ENCODE data around the gene SOBP. TPM values are rescaled to one million over a fixed set of nuclear protein-coding genes. Genes with fewer than 3 reads are reported as not detected.

SOBP gene
- total RNA-seq, 4 donors from 2014 or later, result 2.6 to 21.2 (median 8.7) TPM

GRCh38 chr6:107691062-107691751 lies 201.3 kb downstream of the SOBP start:
- DNase-seq, result peak; percentile 70 to 73
- H3K9me3 ChIP-seq, result no peaks in the 10 kb centered on the region
- H3K36me3 ChIP-seq, result no peaks in the 10 kb centered on the region
- no peaks in the 10 kb centered on the region for H3K27me3 ChIP-seq
- intact Hi-C loops (cut with DNase I; ENCODE audit: low total_unique reads), result no loop called here
- TF ChIP-seq, protein P1, sequence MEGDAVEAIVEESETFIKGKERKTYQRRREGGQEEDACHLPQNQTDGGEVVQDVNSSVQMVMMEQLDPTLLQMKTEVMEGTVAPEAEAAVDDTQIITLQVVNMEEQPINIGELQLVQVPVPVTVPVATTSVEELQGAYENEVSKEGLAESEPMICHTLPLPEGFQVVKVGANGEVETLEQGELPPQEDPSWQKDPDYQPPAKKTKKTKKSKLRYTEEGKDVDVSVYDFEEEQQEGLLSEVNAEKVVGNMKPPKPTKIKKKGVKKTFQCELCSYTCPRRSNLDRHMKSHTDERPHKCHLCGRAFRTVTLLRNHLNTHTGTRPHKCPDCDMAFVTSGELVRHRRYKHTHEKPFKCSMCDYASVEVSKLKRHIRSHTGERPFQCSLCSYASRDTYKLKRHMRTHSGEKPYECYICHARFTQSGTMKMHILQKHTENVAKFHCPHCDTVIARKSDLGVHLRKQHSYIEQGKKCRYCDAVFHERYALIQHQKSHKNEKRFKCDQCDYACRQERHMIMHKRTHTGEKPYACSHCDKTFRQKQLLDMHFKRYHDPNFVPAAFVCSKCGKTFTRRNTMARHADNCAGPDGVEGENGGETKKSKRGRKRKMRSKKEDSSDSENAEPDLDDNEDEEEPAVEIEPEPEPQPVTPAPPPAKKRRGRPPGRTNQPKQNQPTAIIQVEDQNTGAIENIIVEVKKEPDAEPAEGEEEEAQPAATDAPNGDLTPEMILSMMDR (IDR thresholded peaks at IDR 0.05), result no peak
- no peak for TF ChIP-seq POLR2A (IDR thresholded peaks at IDR 0.05)
- peak overlapping the region in 1 of 2 donors; percentile 3 for H3K4me3 ChIP-seq
- H3K27ac ChIP-seq, result peak overlapping the region; percentile 79 to 86
- peaks cover 8 to 15% of the 10 kb centered on the region in 2 donors for H3K4me1 ChIP-seq

DNA sequence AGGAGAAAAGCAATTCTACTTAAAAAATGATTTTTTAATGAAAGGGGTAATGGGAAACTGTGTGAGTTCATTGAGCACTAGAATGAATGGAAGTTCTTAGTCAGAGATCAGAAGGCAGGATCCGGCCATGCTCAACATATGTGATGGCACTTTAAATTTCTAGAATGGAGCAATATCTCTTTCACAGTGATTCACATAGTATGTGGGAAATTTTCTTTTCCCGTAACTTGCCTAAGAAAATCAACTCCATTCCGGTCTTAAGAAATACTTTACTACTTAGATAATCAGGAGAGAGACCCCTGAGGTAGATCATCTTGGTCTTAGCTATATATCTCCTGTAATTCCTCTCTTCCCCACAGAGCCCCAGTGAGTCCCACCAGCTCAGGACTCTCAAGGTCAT lies 202.4 kb downstream of the SOBP start:
- H3K4me1 ChIP-seq, result peaks cover 8 to 15% of the 10 kb centered on the region in 2 donors
- H3K4me3 ChIP-seq, result no peak overlapping the region
- intact Hi-C loops (cut with DNase I; ENCODE audit: low total_unique reads), result no loop called here
- peak overlapping the region; percentile 79 to 86 for H3K27ac ChIP-seq
- DNase-seq, result no peak
- H3K9me3 ChIP-seq, result no peaks in the 10 kb centered on the region
- no peaks in the 10 kb centered on the region for H3K27me3 ChIP-seq
- no peaks in the 10 kb centered on the region for H3K36me3 ChIP-seq
- TF ChIP-seq, protein P1 (IDR thresholded peaks at IDR 0.05), result no peak
- no peak for TF ChIP-seq POLR2A (IDR thresholded peaks at IDR 0.05)

- TF ChIP-seq POLR2A (IDR thresholded peaks at IDR 0.05), result no peak
- TF ChIP-seq, protein P1 (IDR thresholded peaks at IDR 0.05), result no peak
- H3K4me3 ChIP-seq, result no peak overlapping the region
- H3K4me1 ChIP-seq, result peaks cover 0 to 12% of the 10 kb centered on the region in 2 donors
- H3K9me3 ChIP-seq, result no peaks in the 10 kb centered on the region
- intact Hi-C loops (cut with DNase I; ENCODE audit: low total_unique reads), result no loop called here
- DNase-seq, result no peak
- H3K36me3 ChIP-seq, result no peaks in the 10 kb centered on the region
- H3K27me3 ChIP-seq, result no peaks in the 10 kb centered on the region
- no peak overlapping the region for H3K27ac ChIP-seq
These were observed 205.3 kb downstream of the SOBP start for GRCh38 chr6:107695061-107695720.

- H3K9me3 ChIP-seq, result no peaks in the 10 kb centered on the region
- DNase-seq, result no peak
- TF ChIP-seq POLR2A (IDR thresholded peaks at IDR 0.05), result no peak
- TF ChIP-seq, protein P1 (IDR thresholded peaks at IDR 0.05), result no peak
- H3K4me3 ChIP-seq, result no peak overlapping the region
- H3K27ac ChIP-seq, result peak overlapping the region in 1 of 2 donors; percentile 13
- intact Hi-C loops (cut with DNase I; ENCODE audit: low total_unique reads), result no loop called here
- H3K27me3 ChIP-seq, result no peaks in the 10 kb centered on the region
- no peaks in the 10 kb centered on the region for H3K36me3 ChIP-seq
- no peaks in the 10 kb centered on the region for H3K4me1 ChIP-seq
These were observed 207.8 kb downstream of the SOBP start for GRCh38 chr6:107697682-107698081.

DNA sequence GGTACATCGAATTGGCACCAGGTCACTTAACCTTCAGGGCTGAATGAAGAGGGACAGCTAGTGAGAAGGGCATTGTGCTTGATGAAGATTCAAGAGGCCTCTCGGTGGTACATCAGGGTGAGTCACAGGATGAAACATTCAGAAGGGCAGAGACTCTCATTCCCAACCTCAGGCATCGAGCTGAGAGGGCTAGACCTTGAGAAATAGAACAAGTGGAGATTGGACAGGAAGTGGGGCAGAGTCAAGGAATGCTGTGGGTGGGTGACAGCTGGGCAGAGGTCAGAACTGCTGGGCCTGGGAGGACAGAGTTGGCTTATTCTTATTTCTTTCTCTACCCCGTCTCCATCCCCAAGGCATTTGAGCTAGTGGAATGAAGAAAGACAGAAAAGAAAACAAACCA lies 208.2 kb downstream of the SOBP start:
- H3K4me1 ChIP-seq, result no peaks in the 10 kb centered on the region
- TF ChIP-seq, protein P1 (IDR thresholded peaks at IDR 0.05), result no peak
- TF ChIP-seq POLR2A (IDR thresholded peaks at IDR 0.05), result no peak
- H3K36me3 ChIP-seq, result no peaks in the 10 kb centered on the region
- no peaks in the 10 kb centered on the region for H3K27me3 ChIP-seq
- peak overlapping the region in 1 of 2 donors; percentile 13 for H3K27ac ChIP-seq
- no peak for DNase-seq
- no peak overlapping the region for H3K4me3 ChIP-seq
- intact Hi-C loops (cut with DNase I; ENCODE audit: low total_unique reads), result no loop called here
- no peaks in the 10 kb centered on the region for H3K9me3 ChIP-seq
